ENCODE results near the gene ASCL4. TPM values are rescaled to one million over a fixed set of nuclear protein-coding genes. Genes with fewer than 3 reads are reported as not detected.

The ASCL4 gene
- total and polyA plus RNA-seq, 9 of the 15 experiments (the other 6 are each of a cell fraction or from before 2014, with no cell fraction given) = not detected

- TF ChIP-seq ZBTB17 (CRISPR knock-in tag; IDR thresholded peaks at IDR 0.05) (no peak), ZNF512 (tag; IDR thresholded peaks at IDR 0.05) (no peak), FOXA3 (CRISPR knock-in tag; conservative IDR thresholded peaks at IDR 0.05 in 1 of 2, IDR thresholded peaks at IDR 0.05 in 1 of 2) (0 out of 4 replicates have a peak, but pooled peaks of 1 of the 2 experiments have one; percentile 37), CSDE1 (IDR thresholded peaks at IDR 0.05) (no peak), ZNF511 (CRISPR knock-in tag; IDR thresholded peaks at IDR 0.05) (no peak), E4F1 (CRISPR knock-in tag; IDR thresholded peaks at IDR 0.05; ENCODE audit: borderline replicate concordance) (no peak), ZHX1 (conservative IDR thresholded peaks at IDR 0.05; ENCODE audit: low read length) (no peak), ZNF518B (CRISPR knock-in tag; IDR thresholded peaks at IDR 0.05) (no peak), ZNF133 (CRISPR knock-in tag; IDR thresholded peaks at IDR 0.05) (no peak), CCNT2 (IDR thresholded peaks at IDR 0.05; ENCODE audit: borderline replicate concordance, extremely low read depth, insufficient read length, low read depth, low read length) (no peak), ZBTB49 (CRISPR knock-in tag; IDR thresholded peaks at IDR 0.05; ENCODE audit: borderline replicate concordance) (no peak), ZNF143 (CRISPR knock-in tag; IDR thresholded peaks at IDR 0.05) (no peak), GATA2 (CRISPR knock-in tag; IDR thresholded peaks at IDR 0.05) (no peak), ZNF778 (CRISPR knock-in tag; IDR thresholded peaks at IDR 0.05) (no peak)
These were observed 26.6 kb downstream of the ASCL4 start (continued) for GRCh38 chr12:107801150-107801549.

All from K562 (cell line).